Measurements from ENCODE around the gene RASSF5. TPM values are rescaled to one million over a fixed set of nuclear protein-coding genes. Genes with fewer than 3 reads are reported as not detected.

The RASSF5 gene
- total RNA-seq, 1 donor from 2014 or later, result 15.5 TPM

DNA sequence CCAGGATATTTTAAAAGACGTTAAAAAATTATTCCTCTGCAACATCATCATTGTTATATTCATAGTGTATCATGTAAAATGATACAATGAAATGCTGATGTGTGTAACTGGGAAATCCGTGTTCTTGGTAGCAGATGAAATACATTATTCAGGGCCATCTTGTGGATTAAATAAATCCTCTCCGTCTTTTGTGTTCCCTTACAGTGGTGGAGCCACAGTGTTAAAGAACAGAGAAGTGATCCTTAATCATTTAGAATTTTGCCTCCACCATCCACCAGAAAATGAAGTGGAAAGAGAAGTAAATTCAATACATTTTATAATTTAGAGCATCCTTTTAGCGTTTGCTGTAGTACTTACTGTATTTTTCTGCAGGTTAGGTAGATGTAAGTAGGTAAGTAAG lies 129.3 kb downstream of the RASSF5 start:
- intact Hi-C loops (cut with DNase I), result no loop called here
- no peak for DNase-seq (ENCODE audit: low spot score)

DNA sequence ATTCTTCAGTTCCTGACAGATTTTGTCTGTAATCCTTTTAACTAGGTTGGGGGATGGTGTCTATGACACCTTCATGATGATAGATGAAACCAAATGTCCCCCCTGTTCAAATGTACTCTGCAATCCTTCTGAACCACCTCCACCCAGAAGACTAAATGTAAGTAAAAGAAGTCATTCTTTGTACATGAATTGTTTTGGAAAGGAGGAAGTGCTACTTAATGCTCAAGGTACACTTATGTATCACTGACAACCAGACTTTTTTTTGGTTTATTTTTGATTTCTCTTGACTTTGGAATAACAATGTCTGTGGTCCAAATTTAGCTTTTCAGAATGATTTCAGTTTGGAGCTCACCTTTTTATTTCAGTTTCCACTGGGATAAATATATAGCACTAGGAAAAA lies 130.3 kb downstream of the RASSF5 start:
- no peak for DNase-seq (ENCODE audit: low spot score)
- intact Hi-C loops (cut with DNase I), result no loop called here

Small RNAs within 50 kb of the gene (microRNA-seq; reads per million reads assigned to microRNA genes)
- not detected for gene MIR6769B

Other genes with a start within 250 kb of the RASSF5 start
- 0.97 TPM for gene IKBKE, start 37.1 kb upstream of the RASSF5 start, total RNA-seq
- 27.8 TPM for gene EIF2D, start 104.9 kb downstream of the RASSF5 start, total RNA-seq
- 11.3 TPM for gene DYRK3, start 128.0 kb downstream of the RASSF5 start, total RNA-seq
- 242 TPM for gene MAPKAPK2, start 177.4 kb downstream of the RASSF5 start, total RNA-seq